ENCODE data around the gene BPHL.
A peak's percentile ranks its signal among the peaks of the same experiment; 100 is the strongest.
"Not testable (repeated sequence)": the region's sequence is repeated elsewhere in the genome, so short reads cannot be mapped to it uniquely, and the experiment has no call there.

Gene BPHL

DNA sequence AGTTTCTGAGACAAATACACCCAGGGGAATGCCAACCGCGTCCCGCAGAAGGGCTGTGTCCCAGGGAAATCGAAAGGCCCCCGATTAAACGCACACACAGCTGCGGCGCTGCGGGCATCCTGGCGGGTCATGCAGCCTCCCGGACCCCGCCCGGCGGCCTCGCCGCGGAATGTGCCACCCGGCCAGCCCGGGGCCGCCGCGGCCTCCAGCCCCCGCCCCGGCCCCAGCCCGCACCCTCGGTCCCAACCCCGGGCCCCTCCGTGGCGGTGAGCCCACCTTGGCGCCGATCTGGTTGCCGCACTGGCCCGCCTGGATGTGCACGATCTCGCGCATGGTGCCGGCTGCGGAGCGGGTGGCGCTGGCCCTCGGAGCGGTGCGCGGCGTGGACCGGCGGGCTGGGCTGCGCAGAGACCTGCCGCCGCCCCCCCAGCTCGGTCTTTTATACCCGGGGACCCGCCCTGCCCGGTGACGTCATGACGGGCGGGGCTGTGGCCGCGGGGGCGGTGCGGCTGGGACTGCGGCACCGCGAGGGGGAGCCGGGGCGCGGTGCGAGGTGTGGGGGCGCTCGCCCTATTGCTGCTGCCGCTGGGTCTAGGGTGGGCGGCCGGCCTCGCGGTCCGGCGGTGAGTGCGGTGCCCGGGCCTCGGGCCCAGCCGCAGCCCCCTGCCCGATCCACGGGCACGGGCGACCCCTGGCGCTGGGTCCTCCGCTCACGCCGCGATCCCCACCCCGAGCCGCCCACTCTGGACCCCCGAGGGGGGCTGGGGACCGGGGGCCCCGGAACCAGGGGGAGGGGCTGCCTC, 38.8 kb downstream of the BPHL start, which contains the start of gene TUBB2A:
TUBB2A (minus strand) TSS at position 414 of the 803 bp plus-strand sequence; CDS start at position 333, 81 bp downstream.
- peak; percentile 88 for DNase-seq

DNA sequence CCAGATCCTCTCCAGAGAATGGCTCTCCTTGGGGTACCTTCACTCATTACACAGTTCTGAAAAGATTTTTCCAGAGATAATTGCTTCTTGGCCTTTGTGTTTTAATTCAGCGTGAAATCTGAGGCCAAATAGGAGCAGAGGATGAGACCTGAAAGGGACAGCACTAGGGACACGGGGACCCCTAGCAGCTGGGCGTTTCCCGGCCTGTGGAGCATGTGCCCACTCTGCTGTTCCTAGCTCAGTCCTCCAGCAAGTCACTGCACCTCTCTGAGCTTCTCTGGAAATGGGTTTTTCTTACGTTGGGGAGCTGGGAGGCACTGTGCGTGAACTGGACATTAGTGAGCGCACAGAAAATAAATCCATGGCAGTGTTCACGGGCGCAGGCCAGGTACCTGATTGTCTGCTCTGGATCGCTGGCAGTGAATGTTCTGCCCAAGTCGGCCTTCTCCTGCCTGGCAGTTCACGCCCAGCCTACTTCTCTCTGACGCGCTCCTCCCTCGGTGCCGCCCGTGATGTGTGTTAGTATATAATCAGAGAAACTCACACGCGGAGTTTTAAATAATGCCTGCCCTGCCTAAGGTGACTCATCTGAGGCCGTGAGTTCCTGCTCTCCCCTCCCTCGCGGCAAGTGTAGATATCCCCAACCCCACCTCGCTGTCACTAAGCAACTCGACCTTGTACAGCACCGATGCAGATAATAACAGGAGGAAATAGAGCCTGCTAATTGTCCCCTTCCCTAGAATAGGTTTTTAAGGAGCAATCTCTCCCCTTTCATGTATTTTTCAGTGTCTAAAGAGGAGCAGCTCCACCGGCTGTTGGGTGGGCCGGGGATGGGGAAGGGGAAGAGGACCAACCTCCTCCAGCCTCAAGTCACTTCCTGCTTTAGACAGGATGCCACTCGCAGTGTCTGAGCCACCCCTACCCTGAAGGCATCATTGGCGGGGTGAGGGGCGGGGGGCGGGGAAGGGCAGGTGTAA, 41.6 kb downstream of the BPHL start:
- DNase-seq, result peak; percentile 55

GRCh38 chr6:3162067-3162497, 43.6 kb downstream of the BPHL start:
- no peak for DNase-seq

GRCh38 chr6:3162565-3163247, 44.2 kb downstream of the BPHL start:
- DNase-seq, result peak; percentile 51

DNA sequence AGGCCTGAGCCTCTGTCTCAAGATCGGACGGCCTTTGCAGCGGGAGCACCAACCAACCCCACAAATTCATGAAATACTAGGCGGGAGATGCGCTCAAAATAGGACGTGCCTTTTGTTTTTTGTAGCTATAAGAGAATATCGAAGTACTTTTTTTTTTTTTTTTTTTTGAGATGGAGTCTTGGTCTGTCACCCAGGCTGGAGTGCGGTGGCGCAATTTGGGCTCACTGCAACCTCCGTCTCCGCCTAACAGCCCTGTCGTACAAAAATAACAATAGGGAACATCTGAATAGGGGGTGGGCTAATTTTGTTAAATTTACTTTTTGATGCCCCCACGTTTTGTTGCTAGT, 44.7 kb downstream of the BPHL start:
- no peak for DNase-seq

- no peak for DNase-seq
Measured at GRCh38 chr6:3164388-3164787, 45.9 kb downstream of the BPHL start.

DNA sequence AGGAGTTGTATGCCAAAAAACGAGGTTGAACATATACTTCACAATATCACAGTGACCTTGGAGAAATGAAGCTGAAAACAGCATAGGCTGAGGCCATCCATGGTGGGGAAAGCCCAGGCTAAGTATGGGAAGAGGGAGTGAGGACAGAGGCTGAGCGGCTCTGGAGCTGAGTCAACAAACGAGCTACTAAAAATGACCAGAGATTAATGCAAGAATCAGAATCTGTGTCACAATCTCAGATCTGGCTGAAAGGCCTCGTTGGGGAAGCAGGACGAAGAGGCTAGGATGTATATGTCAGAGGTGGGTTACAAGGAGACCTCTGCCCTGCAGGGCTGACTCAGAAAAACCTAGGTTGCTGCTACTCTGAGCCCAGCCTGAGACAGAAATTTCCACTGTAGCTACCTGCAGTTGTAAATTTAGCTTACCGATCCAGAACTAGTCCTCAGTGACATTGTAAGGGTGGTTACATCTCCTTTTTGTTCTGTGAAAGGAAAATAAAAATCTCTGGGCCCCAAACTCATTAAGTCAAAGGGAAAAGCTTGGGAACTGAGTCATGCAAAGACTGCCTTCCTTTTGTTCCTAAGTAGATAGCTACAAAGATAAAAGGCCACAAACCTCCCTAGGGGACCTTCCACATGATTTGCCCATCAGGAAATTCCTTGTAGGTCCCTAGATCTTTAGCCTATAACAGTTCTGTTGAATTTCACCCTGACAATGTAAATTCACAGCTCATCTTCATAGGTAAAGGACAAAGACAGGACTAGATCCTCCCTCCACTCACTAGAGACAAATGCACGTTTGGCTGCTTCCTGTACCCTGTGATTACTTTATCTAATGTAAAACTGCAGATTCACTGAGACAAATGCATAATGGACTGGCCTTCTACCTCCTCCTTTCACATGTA, 47.4 kb downstream of the BPHL start:
- no peak for DNase-seq

GRCh38 chr6:3166535-3167225, 48.2 kb downstream of the BPHL start:
- DNase-seq, result not testable (repeated sequence)

DNA sequence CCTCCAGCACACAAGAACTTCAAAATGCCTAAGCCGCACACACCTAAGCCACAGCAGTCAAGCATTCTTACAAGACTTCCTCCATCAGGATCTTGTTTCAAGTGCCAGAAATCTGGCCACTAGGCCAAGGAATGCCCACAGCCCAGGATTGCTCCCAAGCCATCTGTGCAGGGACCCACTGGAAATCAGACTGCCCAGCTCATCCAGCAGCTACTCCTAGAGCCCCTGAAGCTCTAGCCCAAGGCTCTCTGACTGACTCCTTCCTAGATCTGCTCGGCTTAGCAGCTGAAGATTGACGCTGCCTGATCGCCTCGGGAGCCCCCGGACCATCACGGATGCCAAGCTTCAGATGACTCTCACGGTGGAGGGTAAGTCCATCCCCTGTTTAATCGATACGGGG, 49.5 kb downstream of the BPHL start:
- DNase-seq, result not testable (repeated sequence)

- not testable (repeated sequence) for DNase-seq
Measured at GRCh38 chr6:3170676-3171075, 52.2 kb downstream of the BPHL start.

- not testable (repeated sequence) for DNase-seq
Measured at GRCh38 chr6:3171313-3172175, 53.0 kb downstream of the BPHL start.

DNA sequence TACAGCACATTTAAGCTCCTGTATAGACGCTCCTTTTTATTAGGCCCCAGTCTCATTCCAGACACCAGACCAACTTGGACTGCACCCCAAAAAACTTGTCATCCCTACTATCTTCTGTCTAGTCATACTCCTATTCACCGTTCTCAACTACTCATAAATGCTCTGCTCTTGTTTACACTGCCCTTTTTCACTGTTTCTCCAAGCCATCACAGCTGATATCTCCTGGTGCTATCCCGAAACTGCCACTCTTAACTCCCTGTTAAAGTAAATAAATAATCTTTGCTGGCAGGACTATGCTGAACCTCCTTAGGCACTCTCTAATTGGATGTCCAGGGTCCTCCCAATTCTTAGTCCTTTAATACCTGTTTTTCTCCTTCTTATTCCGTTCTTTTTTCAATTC, 54.3 kb downstream of the BPHL start:
- not testable (repeated sequence) for DNase-seq

DNA sequence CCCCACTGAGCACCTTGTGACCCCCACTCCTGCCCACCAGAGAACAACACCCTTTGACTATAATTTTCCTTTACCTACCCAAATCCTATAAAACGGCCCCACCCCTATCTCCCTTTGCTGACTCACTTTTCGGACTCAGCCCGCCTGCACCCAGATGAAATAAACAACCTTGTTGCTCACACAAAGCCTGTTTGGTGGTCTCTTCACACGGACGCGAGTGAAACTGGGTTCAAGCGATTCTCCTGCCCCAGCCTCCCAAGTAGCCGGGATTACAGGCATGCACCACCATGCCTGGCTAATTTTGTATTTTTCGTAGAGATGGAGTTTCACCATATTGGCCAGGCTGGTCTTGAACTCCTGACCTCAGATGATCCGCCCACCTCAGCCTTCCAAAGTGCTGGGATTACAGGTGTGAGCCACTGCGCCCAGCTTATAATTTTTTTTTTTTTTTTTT, 55.2 kb downstream of the BPHL start:
- DNase-seq, result not testable (repeated sequence)

DNA sequence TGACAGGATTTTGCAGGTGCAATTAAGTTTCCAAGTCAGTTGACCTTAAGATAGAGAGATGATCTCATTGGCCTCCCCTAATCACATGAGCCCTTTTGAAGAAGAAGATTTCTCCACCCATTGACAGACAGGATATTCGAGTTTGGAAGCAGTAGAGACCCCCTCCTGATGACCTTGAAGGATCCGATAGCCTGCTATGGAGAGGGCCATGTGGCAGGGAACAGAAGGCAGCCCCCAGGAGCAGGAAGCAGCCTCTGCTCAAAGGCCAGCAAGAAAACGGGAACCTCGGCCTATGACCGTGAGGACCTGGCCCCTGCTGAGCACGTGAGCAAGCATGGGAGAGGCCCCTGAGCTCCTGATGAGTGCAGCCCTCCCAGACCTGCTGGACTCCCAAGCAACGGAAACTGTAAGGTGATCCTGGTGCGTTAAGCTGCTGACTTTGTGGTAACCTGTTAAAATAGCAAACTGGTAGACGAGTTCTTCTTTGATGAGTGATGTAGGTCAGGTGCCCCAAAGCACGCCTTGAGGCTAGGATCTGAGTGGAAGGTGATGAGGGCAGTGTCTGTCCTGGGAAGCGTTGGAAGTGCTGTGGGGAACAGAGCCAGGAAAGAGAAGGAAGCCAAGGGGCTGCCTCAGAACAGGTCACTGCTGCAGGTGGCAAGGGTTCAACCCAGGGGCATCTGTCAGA, 57.3 kb downstream of the BPHL start:
- no peak for DNase-seq

- DNase-seq, result peak; percentile 23
Measured at GRCh38 chr6:3176562-3177355, 58.2 kb downstream of the BPHL start.

- not testable (repeated sequence) for DNase-seq
Measured at GRCh38 chr6:3178666-3179065, 60.2 kb downstream of the BPHL start.

- not testable (repeated sequence) for DNase-seq
Measured at GRCh38 chr6:3179945-3180344, 61.4 kb downstream of the BPHL start.

DNA sequence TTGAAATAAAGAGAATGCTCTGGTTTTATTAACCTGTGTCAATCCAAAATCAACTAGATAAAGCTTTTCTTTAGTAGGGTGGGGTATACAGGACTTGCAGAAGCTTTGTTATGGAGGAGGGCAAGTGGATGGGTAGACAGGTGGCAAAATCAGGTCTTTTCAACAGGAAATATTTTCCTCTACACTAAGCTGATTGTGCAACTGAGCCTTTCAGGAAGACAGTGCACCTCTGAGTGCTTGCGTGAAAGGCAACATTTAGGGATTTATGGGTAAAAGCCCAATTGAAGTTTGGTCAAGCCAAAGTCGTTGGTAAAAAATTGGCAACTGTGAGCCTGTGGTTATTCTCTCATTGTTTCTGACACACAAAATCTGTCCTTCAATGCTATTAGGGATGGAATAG, 62.6 kb downstream of the BPHL start:
- DNase-seq, result no peak

DNA sequence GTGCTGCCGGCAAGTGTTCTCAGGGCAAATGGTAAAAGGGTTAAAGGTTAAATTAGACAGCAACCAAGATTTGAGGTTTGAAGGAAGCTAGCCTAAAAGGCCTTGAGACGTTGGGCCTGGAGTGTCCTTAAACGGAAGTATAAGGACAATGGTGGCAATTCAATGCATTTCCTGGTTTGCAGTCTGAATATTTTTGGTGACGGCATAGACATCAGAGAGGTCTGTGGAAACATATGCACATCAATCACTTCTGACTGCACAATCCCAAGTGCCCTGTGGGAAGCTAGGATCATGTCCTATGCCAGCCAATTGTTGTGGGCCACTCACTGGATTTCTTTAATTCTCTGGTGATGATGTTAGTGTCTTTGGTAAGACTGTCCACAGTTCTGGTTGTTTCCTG, 64.6 kb downstream of the BPHL start:
- no peak for DNase-seq
